T-helper 1 cell treated with Interleukin-12 subunit alpha and Interleukin-12 subunit beta and Interleukin-4 antibody, amounts not matched to agents 30 μg/mL and 1 μg/mL, for 36 hours (primary cell): ENCODE results near the gene KLHL10.
"Not testable (repeated sequence)": the region's sequence is repeated elsewhere in the genome, so short reads cannot be mapped to it uniquely, and the experiment has no call there.

Experiments used
- H3K27ac Mint-ChIP-seq: one replicate; pipeline ENCODE4 v1.8.0; 2021; ENCODE audit warnings: mild to moderate bottlenecking, mixed read lengths
- H3K27me3 Mint-ChIP-seq: one replicate; pipeline ENCODE4 v1.8.0; 2021; ENCODE audit warnings: low read depth, mixed read lengths
- H3K36me3 Mint-ChIP-seq: one replicate; pipeline ENCODE4 v1.8.0; 2021; ENCODE audit warnings: low read depth, mixed read lengths
- H3K4me1 Mint-ChIP-seq: one replicate; pipeline ENCODE4 v1.8.0; 2021; ENCODE audit warnings: low read depth, mixed read lengths
- H3K4me3 Mint-ChIP-seq: one replicate; pipeline ENCODE4 v1.8.0; 2021; ENCODE audit warnings: mild to moderate bottlenecking, moderate library complexity, mixed read lengths
- H3K9me3 Mint-ChIP-seq: one replicate; pipeline ENCODE4 v1.8.0; 2021; ENCODE audit warnings: mixed read lengths

KLHL10 gene

GRCh38 chr17:41825175-41825845 is 12.3 kb upstream of the KLHL10 start:
- H3K4me3 Mint-ChIP-seq, result no peak overlapping the region
- no peaks in the 10 kb centered on the region for H3K9me3 Mint-ChIP-seq
- peaks cover 3% of the 10 kb centered on the region for H3K36me3 Mint-ChIP-seq
- H3K27me3 Mint-ChIP-seq, result no peaks in the 10 kb centered on the region
- H3K4me1 Mint-ChIP-seq, result no peaks in the 10 kb centered on the region
- H3K27ac Mint-ChIP-seq, result no peak overlapping the region

GRCh38 chr17:41829961-41830360 is 7.7 kb upstream of the KLHL10 start:
- not testable (repeated sequence) for H3K27me3 Mint-ChIP-seq, H3K36me3 Mint-ChIP-seq, H3K9me3 Mint-ChIP-seq, H3K27ac Mint-ChIP-seq, H3K4me3 Mint-ChIP-seq, H3K4me1 Mint-ChIP-seq

DNA sequence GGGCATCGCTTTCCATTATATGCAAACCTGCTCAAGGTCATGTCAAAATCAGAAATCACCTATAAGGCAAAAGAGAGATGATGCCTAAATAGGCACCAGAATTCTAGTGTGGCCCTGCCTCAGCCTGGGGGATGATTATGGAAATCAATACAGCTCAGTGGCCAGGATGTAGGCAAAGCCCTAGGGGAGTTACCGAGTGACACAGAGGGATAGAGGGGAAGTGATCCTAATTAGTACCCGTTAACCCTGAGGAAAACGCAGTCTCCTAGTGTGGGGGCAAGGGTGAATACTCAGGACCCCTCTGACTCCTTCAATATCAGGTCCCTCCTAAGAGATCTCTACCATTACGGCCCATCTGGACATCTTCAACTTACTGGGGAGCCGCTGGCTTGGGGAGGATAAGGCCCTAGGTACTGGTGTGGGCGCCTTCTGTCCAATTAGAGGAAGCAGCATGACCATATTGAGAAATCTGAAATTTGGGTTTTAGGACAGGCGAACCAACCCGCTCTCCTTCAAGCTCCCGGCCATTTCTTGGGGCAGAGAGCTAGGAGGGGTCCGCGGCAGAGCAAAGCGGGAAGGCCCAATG is 2.3 kb upstream of the KLHL10 start:
- Mint-ChIP-seq H3K4me1 (peaks cover 11% of the 10 kb centered on the region), H3K4me3 (peak overlapping the region; percentile 81), H3K9me3 (no peaks in the 10 kb centered on the region), H3K27me3 (peaks cover 5% of the 10 kb centered on the region), H3K27ac (no peak overlapping the region), H3K36me3 (peaks cover 6% of the 10 kb centered on the region)

DNA sequence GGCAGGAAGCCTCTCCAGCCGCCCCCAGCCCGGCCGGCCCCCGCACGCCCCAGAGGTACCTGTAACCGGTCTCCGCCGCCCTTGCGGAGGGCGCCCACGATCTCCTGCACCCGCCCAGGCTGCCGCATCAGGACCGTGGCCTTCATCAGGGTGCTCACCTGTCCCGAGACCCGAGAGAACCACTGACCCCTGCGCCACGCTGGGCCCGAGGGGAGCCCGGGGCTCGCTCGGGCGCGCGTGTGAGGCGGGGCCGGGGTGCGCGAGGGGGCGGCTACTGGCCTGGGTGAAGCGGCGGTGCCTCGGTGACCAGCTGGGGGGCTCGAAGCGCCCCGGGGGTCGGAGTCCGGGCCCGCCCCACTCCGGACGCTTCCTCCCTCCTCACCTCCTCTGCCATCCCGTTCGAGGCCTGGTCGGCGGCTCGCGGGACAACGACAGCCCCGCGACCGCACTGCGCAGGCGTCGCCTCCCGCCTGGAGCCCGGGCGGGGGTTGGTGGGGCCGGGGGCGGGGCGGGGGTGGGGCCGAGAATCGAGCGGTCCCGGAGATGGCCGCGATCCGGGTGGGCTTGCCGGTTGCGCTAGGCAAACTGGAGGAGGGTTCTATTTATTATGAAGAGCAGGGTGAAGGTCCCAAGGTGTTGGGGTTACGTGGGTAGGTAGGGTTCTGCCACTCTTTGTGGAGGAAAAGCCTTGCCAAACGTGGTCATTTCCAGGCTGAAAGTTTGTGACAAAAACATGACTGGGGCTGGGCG is 1.6 kb upstream of the KLHL10 start, which contains the start of gene NT5C3B:
NT5C3B (minus strand) TSS at position 433 of the 750 bp plus-strand sequence; CDS start at position 394, 39 bp downstream.
- H3K9me3 Mint-ChIP-seq, result no peaks in the 10 kb centered on the region
- peaks cover 6% of the 10 kb centered on the region for H3K36me3 Mint-ChIP-seq
- peak within 1 kb of the TSS; percentile 81 for H3K4me3 Mint-ChIP-seq
- peaks cover 5% of the 10 kb centered on the region for H3K27me3 Mint-ChIP-seq
- peaks cover 11% of the 10 kb centered on the region for H3K4me1 Mint-ChIP-seq
- no peak within 1 kb of the TSS for H3K27ac Mint-ChIP-seq

- H3K4me3 Mint-ChIP-seq, result peak overlapping the region; percentile 73
- H3K36me3 Mint-ChIP-seq, result peaks cover 3% of the 10 kb centered on the region
- H3K9me3 Mint-ChIP-seq, result no peaks in the 10 kb centered on the region
- no peak overlapping the region for H3K27ac Mint-ChIP-seq
- H3K27me3 Mint-ChIP-seq, result peaks cover 5% of the 10 kb centered on the region
- H3K4me1 Mint-ChIP-seq, result peaks cover 11% of the 10 kb centered on the region
Observed at GRCh38 chr17:41836550-41837196, 952 bp upstream of the KLHL10 start.

- not testable (repeated sequence) for H3K27ac Mint-ChIP-seq, H3K27me3 Mint-ChIP-seq, H3K9me3 Mint-ChIP-seq, H3K4me3 Mint-ChIP-seq, H3K36me3 Mint-ChIP-seq
- peaks cover 11% of the 10 kb centered on the region for H3K4me1 Mint-ChIP-seq
Observed at GRCh38 chr17:41839448-41839847, 1.8 kb downstream of the KLHL10 start.

GRCh38 chr17:41840781-41841180 is 3.2 kb downstream of the KLHL10 start:
- H3K4me3 Mint-ChIP-seq, H3K9me3 Mint-ChIP-seq, H3K27me3 Mint-ChIP-seq, H3K36me3 Mint-ChIP-seq, H3K27ac Mint-ChIP-seq, H3K4me1 Mint-ChIP-seq: not testable (repeated sequence)

DNA sequence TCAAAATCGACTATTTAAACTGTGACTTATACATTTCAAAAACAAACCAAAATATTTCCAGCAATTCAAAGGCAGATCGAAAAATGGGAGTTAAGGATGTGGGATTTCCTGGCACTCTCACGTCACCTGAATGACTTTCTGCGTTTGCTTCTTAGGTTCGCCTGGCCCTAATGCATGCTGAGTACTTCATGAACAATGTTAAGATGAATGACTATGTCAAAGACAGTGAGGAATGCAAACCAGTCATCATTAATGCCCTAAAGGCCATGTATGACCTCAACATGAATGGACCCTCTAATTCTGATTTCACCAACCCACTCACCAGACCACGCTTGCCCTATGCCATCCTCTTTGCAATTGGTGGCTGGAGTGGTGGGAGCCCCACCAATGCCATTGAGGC is 7.3 kb downstream of the KLHL10 start:
- Mint-ChIP-seq H3K9me3 (no peaks in the 10 kb centered on the region), H3K4me3 (no peak overlapping the region), H3K36me3 (no peaks in the 10 kb centered on the region), H3K4me1 (peaks cover 4% of the 10 kb centered on the region), H3K27ac (no peak overlapping the region), H3K27me3 (no peaks in the 10 kb centered on the region)

DNA sequence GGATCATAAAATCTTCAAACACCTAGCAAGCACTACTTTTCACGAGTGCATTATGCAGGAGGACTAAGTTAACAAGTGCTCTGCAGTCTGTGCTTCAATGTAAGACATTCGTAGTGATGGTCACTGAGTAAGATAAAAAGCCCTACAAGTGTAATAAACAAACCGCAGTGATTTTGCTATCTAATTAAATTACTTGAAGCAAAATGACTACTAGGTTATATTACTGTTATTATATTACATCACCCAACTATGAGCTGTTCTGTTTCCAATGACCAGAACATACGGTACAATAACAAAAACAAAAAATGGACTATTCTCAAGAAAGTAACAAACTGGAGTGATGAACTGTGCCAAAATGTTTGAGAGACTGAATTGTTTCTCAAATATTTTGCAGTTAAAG is 11.2 kb downstream of the KLHL10 start:
- Mint-ChIP-seq H3K27me3 (no peaks in the 10 kb centered on the region), H3K27ac (no peak overlapping the region), H3K9me3 (no peaks in the 10 kb centered on the region), H3K36me3 (peaks cover 11% of the 10 kb centered on the region), H3K4me1 (peaks cover 9% of the 10 kb centered on the region), H3K4me3 (no peak overlapping the region)

GRCh38 chr17:41849251-41849990 is 11.8 kb downstream of the KLHL10 start:
- Mint-ChIP-seq H3K4me1 (peaks cover 9% of the 10 kb centered on the region), H3K36me3 (peaks cover 17% of the 10 kb centered on the region), H3K9me3 (no peaks in the 10 kb centered on the region), H3K4me3 (no peak overlapping the region), H3K27ac (no peak overlapping the region), H3K27me3 (no peaks in the 10 kb centered on the region)

GRCh38 chr17:41851382-41851781 is 13.8 kb downstream of the KLHL10 start:
- not testable (repeated sequence) for H3K27me3 Mint-ChIP-seq, H3K27ac Mint-ChIP-seq, H3K9me3 Mint-ChIP-seq, H3K4me3 Mint-ChIP-seq, H3K4me1 Mint-ChIP-seq
- H3K36me3 Mint-ChIP-seq, result peaks cover 20% of the 10 kb centered on the region

DNA sequence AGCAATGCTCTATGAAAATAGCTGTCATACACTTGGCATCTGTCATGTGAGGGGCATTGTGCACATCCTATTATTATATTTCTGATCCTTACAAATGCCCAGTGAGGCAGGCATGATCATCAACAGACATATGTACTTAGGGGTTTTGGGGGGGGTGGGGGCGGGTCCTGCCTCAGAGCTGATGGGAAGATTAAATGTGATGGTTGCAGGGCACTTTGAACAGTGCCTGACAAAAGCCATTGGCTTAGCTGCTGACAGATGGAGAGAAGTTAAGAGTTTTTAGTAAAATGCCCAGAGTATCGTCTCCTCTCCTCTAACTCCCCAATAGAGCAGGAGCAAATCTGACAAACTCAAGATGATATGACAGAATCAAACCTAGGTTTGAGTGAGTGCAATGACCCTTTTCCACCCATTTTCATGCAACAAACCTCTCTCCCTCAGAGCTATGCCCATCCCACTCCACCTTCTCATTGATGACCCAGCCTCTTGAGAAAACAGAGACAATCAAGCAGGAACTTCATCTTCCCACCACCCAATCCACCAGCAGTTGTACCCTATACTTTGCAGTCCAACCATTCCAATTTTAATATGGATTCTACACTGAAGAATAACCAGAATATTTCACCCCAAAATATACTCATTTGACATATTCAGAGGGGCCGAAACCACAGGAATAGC is 22.8 kb downstream of the KLHL10 start:
- Mint-ChIP-seq H3K27me3 (no peaks in the 10 kb centered on the region), H3K4me3 (no peak overlapping the region), H3K27ac (no peak overlapping the region), H3K4me1 (peaks cover 6% of the 10 kb centered on the region), H3K9me3 (no peaks in the 10 kb centered on the region), H3K36me3 (peaks cover 2% of the 10 kb centered on the region)

GRCh38 chr17:41863074-41863848 is 25.6 kb downstream of the KLHL10 start:
- no peak overlapping the region for H3K27ac Mint-ChIP-seq
- H3K4me1 Mint-ChIP-seq, result peaks cover 9% of the 10 kb centered on the region
- H3K9me3 Mint-ChIP-seq, result no peaks in the 10 kb centered on the region

More at GRCh38 chr17:41863074-41863848, 25.6 kb downstream of the KLHL10 start:
- no peaks in the 10 kb centered on the region for H3K27me3 Mint-ChIP-seq
- H3K4me3 Mint-ChIP-seq, result no peak overlapping the region
- peaks cover 11% of the 10 kb centered on the region for H3K36me3 Mint-ChIP-seq
